Liver (tissue), 9 donors: Measurements from ENCODE around the gene MRPS9. TPM values are rescaled to one million over a fixed set of nuclear protein-coding genes. Genes with fewer than 3 reads are reported as not detected.

Source experiments
- DNase-seq: peaks from one replicate; pipeline ENCODE4 v3.0.0-alpha.2; 2017; ENCODE audit warnings: low spot score
- H3K27ac ChIP-seq, 2 donors: one replicate each; pipeline ENCODE4 v1.7.0; 2013; ENCODE audit warnings: inconsistent platforms in 2 of 2, low read length in 2 of 2, control low read depth in 1 of 2, low read depth in 1 of 2, mild to moderate bottlenecking in 1 of 2
- H3K27me3 ChIP-seq, 4 donors: one replicate each; pipeline versions ENCODE4 v1.6.1 to v1.7.0; 2013; ENCODE audit warnings: low read length in 3 of 4, inconsistent platforms in 1 of 4, mild to moderate bottlenecking in 1 of 4, moderate library complexity in 1 of 4; ENCODE audit not compliant: control insufficient read depth in 4 of 4, insufficient read depth in 4 of 4
- H3K36me3 ChIP-seq, 4 donors: one replicate each; pipeline versions ENCODE4 v1.6.1 to v1.7.0; 2013; ENCODE audit warnings: low read length in 3 of 4, mild to moderate bottlenecking in 3 of 4, low read depth in 1 of 4, moderate library complexity in 1 of 4; ENCODE audit not compliant: control insufficient read depth in 4 of 4, insufficient read depth in 3 of 4
- H3K4me1 ChIP-seq, 4 donors: one replicate each; pipeline versions ENCODE4 v1.6.1 to v1.7.0; 2013; ENCODE audit warnings: low read length in 3 of 4, mild to moderate bottlenecking in 3 of 4, moderate library complexity in 1 of 4; ENCODE audit not compliant: control insufficient read depth in 4 of 4, insufficient read depth in 4 of 4
- H3K4me3 ChIP-seq, 3 donors: one replicate each; pipeline versions ENCODE4 v1.6.1 to v1.7.0; 2013; ENCODE audit warnings: low read length in 3 of 3, control low read depth in 1 of 3, low read depth in 1 of 3, mild to moderate bottlenecking in 1 of 3
- H3K9ac ChIP-seq, 2 donors: one replicate each; pipeline ENCODE4 v1.7.0; 2013; ENCODE audit warnings: low read length in 2 of 2, mild to moderate bottlenecking in 2 of 2, moderate library complexity in 2 of 2, control low read depth in 1 of 2, low read depth in 1 of 2
- H3K9me3 ChIP-seq, 4 donors: one replicate each; pipeline versions ENCODE4 v1.6.1 to v1.7.0; 2013; ENCODE audit warnings: low read length in 3 of 4; ENCODE audit not compliant: control insufficient read depth in 4 of 4
- ATF3 ChIP-seq: IDR thresholded peaks from 2 replicates; pipeline ENCODE4 v1.6.1; 2016; ENCODE audit warnings: antibody characterized with exemption
- CTCF ChIP-seq: fragments of 150-350 bp; IDR thresholded peaks from 2 replicates; pipeline ENCODE4 v1.5.1; 2017; ENCODE audit warnings: improper control_type of control experiment, low read depth, low read length; ENCODE audit not compliant: missing input control
- FOXA1 ChIP-seq: IDR thresholded peaks from 2 replicates; pipeline ENCODE4 v1.6.1; 2016; ENCODE audit warnings: antibody characterized with exemption
- FOXA2 ChIP-seq: IDR thresholded peaks from 2 replicates; pipeline ENCODE4 v1.6.1; 2016; ENCODE audit warnings: antibody characterized with exemption
- HNF4A ChIP-seq, 2 donors: conservative IDR thresholded peaks; 2 replicates each; pipeline ENCODE4 v1.6.1; 2016; ENCODE audit warnings: antibody characterized with exemption in 2 of 2, mild to moderate bottlenecking in 2 of 2
- JUND ChIP-seq, 2 donors: IDR thresholded peaks; 2 replicates each; pipeline ENCODE4 v1.6.1; 2016; ENCODE audit warnings: antibody characterized with exemption in 2 of 2
- MAX ChIP-seq: IDR thresholded peaks from 2 replicates; pipeline ENCODE4 v1.6.1; 2016; ENCODE audit warnings: antibody characterized with exemption
- NR2F2 ChIP-seq: IDR thresholded peaks from 2 replicates; pipeline ENCODE4 v1.6.1; 2016; ENCODE audit warnings: antibody characterized with exemption
- RXRA ChIP-seq, 2 donors: IDR thresholded peaks; 2 replicates each; pipeline ENCODE4 v1.6.1; 2017 to 2018; ENCODE audit warnings: antibody characterized with exemption in 2 of 2, mild to moderate bottlenecking in 1 of 2
- SP1 ChIP-seq: IDR thresholded peaks from 2 replicates; pipeline ENCODE4 v1.6.1; 2018; ENCODE audit warnings: antibody characterized with exemption, mild to moderate bottlenecking
- TAF1 ChIP-seq: conservative IDR thresholded peaks from 2 replicates; pipeline ENCODE4 v1.6.1; 2016; ENCODE audit warnings: antibody characterized with exemption, mild to moderate bottlenecking
- YY1 ChIP-seq: IDR thresholded peaks from 2 replicates; pipeline ENCODE4 v1.6.1; 2016; ENCODE audit warnings: antibody characterized with exemption, mild to moderate bottlenecking
- ZBTB33 ChIP-seq: IDR thresholded peaks from 2 replicates; pipeline ENCODE4 v1.6.1; 2016; ENCODE audit warnings: antibody characterized with exemption
- WGBS: extraction: QIAGEN DNeasy Blood & Tissue Kit; methylation state at CpG from one replicate; pipeline ENCODE4 v1.1.7; 2013; 5-methylcytosine and 5-hydroxymethylcytosine counted together
- polyA plus RNA-seq, 2 donors: library from polyadenylated mRNA; stranded (reverse) in 1 of 2; unstranded in 1 of 2; fragments of 200-250 nt in 1 of 2; fragments of >200 nt in 1 of 2; fragmentation: Nextera tagmentation in 1 of 2; extraction: Ambion mirVana in 1 of 2; gene quantifications; one replicate each; pipeline versions ENCODE4 v1.2.1 to v1.2.3, GENCODE V29; 2013 to 2015
- total RNA-seq, 2 donors: library from RNA; depleted of rRNA; stranded (reverse); fragments of >200 nt; gene quantifications; one replicate each; pipeline ENCODE4 v1.2.3, GENCODE V29; 2014
- donor health status: healthy.
- donor health status: healthy.
- donor health status: healthy.
- donor health status: healthy.
- donor health status: healthy.

The MRPS9 gene
- total and polyA plus RNA-seq, 4 donors = 11.5 to 27.7 (median 17.9) TPM

- TF ChIP-seq CTCF = no peak
- TF ChIP-seq NR2F2 = no peak
- TF ChIP-seq RXRA (IDR thresholded peaks at IDR 0.05) = no peak
These were observed 97.6 kb downstream of the MRPS9 start (continued) for GRCh38 chr2:105135436-105135835.

- no peak overlapping the region for H3K27ac ChIP-seq
- no peaks in the 10 kb centered on the region for H3K4me1 ChIP-seq
- H3K36me3 ChIP-seq = no peaks in the 10 kb centered on the region
- H3K27me3 ChIP-seq = no peaks in the 10 kb centered on the region
- WGBS = 74% methylated on average over 4 of the region's 4 CpGs
- DNase-seq = no peak
- no peak overlapping the region for H3K4me3 ChIP-seq
- no peak overlapping the region for H3K9ac ChIP-seq
- TF ChIP-seq RXRA (IDR thresholded peaks at IDR 0.05) (no peak), SP1 (no peak), FOXA2 (no peak)
- H3K9me3 ChIP-seq = no peaks in the 10 kb centered on the region
These were observed 98.5 kb downstream of the MRPS9 start for GRCh38 chr2:105136394-105136793.

- WGBS = 87% methylated on average over 5 of the region's 5 CpGs
These were observed 100.8 kb downstream of the MRPS9 start for GRCh38 chr2:105138643-105139042.

More at GRCh38 chr2:105138643-105139042, 100.8 kb downstream of the MRPS9 start:
- Histone ChIP-seq H3K4me3 (no peak overlapping the region), H3K27ac (no peak overlapping the region), H3K9me3 (no peaks in the 10 kb centered on the region), H3K27me3 (no peaks in the 10 kb centered on the region), H3K4me1 (peaks cover 0 to 4% (median 1%) of the 10 kb centered on the region in 4 donors), H3K36me3 (no peaks in the 10 kb centered on the region), H3K9ac (no peak overlapping the region)
- DNase-seq = no peak
- TF ChIP-seq ATF3 (no peak), ZBTB33 (no peak), MAX (no peak), CTCF (no peak), FOXA1 (no peak), JUND (IDR thresholded peaks at IDR 0.05) (no peak), HNF4A (conservative IDR thresholded peaks at IDR 0.05) (no peak), FOXA2 (no peak), TAF1 (no peak), YY1 (no peak)
